CD4-positive, alpha-beta T cell (primary cell): Measurements from ENCODE around the gene DNAH1. TPM values are rescaled to one million over a fixed set of nuclear protein-coding genes. Genes with fewer than 3 reads are reported as not detected.

ENCODE experiments used
- ATAC-seq: fragments of 200-7000 bp; cut with Tn5 transposase; one replicate; pipeline ENCODE4 v1.10.0; 2022; ENCODE audit warnings: mild to moderate bottlenecking; ENCODE audit not compliant: poor library complexity
- CTCF ChIA-PET: fragments of 350-600 bp; sonication (Branson Sonifier 250); formaldehyde crosslinking; loops from one replicate; lab custom pipeline; 2021; ENCODE audit warnings: antibody characterized with exemption, inconsistent platforms; lab: Charles Lee
- POLR2A ChIA-PET: fragments of 350-600 bp; sonication (Branson Sonifier 250); formaldehyde crosslinking; loops from one replicate; lab custom pipeline; 2021; ENCODE audit warnings: antibody characterized with exemption, inconsistent platforms; lab: Charles Lee
- DNase-seq, 14 experiments: peaks; one replicate each; pipeline ENCODE4 v3.0.0-alpha.2; 2013 to 2020; ENCODE audit warnings: mixed read lengths in 2 of 14
- H3K27ac ChIP-seq, 2 donors: one replicate each; pipeline versions ENCODE4 v1.5.1 to v1.7.0; 2013; ENCODE audit warnings: low read length in 2 of 2, low read depth in 1 of 2, mild to moderate bottlenecking in 1 of 2
- H3K27me3 ChIP-seq, 2 experiments: 1 replicate in 1 of 2; 2 replicates in 1 of 2; pipeline versions ENCODE4 v1.6.1 to v1.7.0; 2013; ENCODE audit warnings: low read length in 2 of 2, control low read depth in 1 of 2, mild to moderate bottlenecking in 1 of 2, moderate library complexity in 1 of 2; ENCODE audit not compliant: insufficient read depth in 2 of 2, control insufficient read depth in 1 of 2
- H3K36me3 ChIP-seq: one replicate; pipeline ENCODE4 v1.6.1; 2013; ENCODE audit warnings: low read length, control low read depth; ENCODE audit not compliant: insufficient read depth
- H3K4me1 ChIP-seq: one replicate; pipeline ENCODE4 v1.6.1; 2013; ENCODE audit warnings: low read length, control low read depth; ENCODE audit not compliant: insufficient read depth
- H3K4me3 ChIP-seq: one replicate; pipeline ENCODE4 v1.5.1; 2013; ENCODE audit warnings: mild to moderate bottlenecking, low read length, moderate library complexity
- H3K9me3 ChIP-seq, 2 experiments: 1 replicate in 1 of 2; 2 replicates in 1 of 2; pipeline versions ENCODE4 v1.6.1 to v1.7.0; 2013; ENCODE audit warnings: low read length in 2 of 2, mild to moderate bottlenecking in 2 of 2, control low read depth in 1 of 2, moderate library complexity in 1 of 2; ENCODE audit not compliant: control insufficient read depth in 1 of 2, insufficient read depth in 1 of 2
- H3K27ac Mint-ChIP-seq: one replicate; pipeline ENCODE4 v1.8.0; 2020; ENCODE audit warnings: mixed read lengths
- H3K27me3 Mint-ChIP-seq: one replicate; pipeline ENCODE4 v1.8.0; 2021; ENCODE audit warnings: mixed read lengths
- H3K36me3 Mint-ChIP-seq: one replicate; pipeline ENCODE4 v1.8.0; 2021; ENCODE audit warnings: low read depth, mixed read lengths
- H3K4me1 Mint-ChIP-seq: one replicate; pipeline ENCODE4 v1.8.0; 2021; ENCODE audit warnings: low read depth, mixed read lengths
- H3K4me3 Mint-ChIP-seq: one replicate; pipeline ENCODE4 v1.8.0; 2020; ENCODE audit warnings: mild to moderate bottlenecking, mixed read lengths
- H3K9me3 Mint-ChIP-seq: one replicate; pipeline ENCODE4 v1.8.0; 2020; ENCODE audit warnings: mixed read lengths
- intact Hi-C, 2 experiments: fragments of 100-400 bp; cut with DNase I in 1 of 2; cut with micrococcal nuclease in 1 of 2; formaldehyde crosslinking; loops; one replicate each; pipeline versions ENCODE4 v1.15.1 to v1.9.0; 2023 to 2025; cut with DNase I, micrococcal nuclease
- total RNA-seq, 174 experiments: library from RNA in 2 of 174; stranded (reverse) in 2 of 174; gene quantifications; one replicate each; pipeline ENCODE4 v1.2.3 and lab custom pipeline; 2021 to 2026
- TF ChIP-seq, protein P1 (sequence below): fragments of 200-600 bp; IDR thresholded peaks from one replicate; pipeline ENCODE4 v1.8.0; 2022; ENCODE audit warnings: antibody characterized with exemption, mild to moderate bottlenecking

The DNAH1 gene
- total RNA-seq, 2 experiments from 2014 or later, result 49.7 to 50.7 TPM

DNA sequence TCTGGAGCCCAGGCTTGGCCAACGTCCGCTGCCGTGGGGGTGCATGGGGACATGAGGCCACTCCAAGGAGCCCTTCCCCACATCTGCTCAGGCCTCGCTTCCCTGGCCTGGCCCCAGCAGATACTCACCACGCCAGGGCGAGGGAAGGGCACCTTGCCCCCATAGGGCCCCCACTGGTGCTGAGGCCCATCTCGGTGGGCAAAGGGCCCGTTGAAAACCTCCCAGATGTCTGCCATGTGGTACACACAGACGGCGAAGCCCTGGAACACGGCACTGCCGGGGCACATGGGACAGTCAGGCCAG, 124.1 kb downstream of the DNAH1 start:
- H3K4me1 ChIP-seq, result peaks cover 14% of the 10 kb centered on the region
- no peaks in the 10 kb centered on the region for H3K27me3 ChIP-seq
- H3K27ac Mint-ChIP-seq, result no peak overlapping the region
- ChIA-PET POLR2A (no interaction called here), CTCF (no interaction called here)
- no peak overlapping the region for H3K27ac ChIP-seq
- H3K4me3 ChIP-seq, result no peak overlapping the region
- H3K4me3 Mint-ChIP-seq, result no peak overlapping the region
- no peaks in the 10 kb centered on the region for H3K9me3 Mint-ChIP-seq
- H3K9me3 ChIP-seq, result no peaks in the 10 kb centered on the region
- ATAC-seq (no peak), DNase-seq (no peak)
- intact Hi-C loops, result loop anchor here in 1 of 2 experiments (10.0 kb wide), 1 partner anchor 155 kb away; the partner anchor contains the start of gene GLYCTK
- H3K36me3 Mint-ChIP-seq, result no peaks in the 10 kb centered on the region
- TF ChIP-seq, protein P1, sequence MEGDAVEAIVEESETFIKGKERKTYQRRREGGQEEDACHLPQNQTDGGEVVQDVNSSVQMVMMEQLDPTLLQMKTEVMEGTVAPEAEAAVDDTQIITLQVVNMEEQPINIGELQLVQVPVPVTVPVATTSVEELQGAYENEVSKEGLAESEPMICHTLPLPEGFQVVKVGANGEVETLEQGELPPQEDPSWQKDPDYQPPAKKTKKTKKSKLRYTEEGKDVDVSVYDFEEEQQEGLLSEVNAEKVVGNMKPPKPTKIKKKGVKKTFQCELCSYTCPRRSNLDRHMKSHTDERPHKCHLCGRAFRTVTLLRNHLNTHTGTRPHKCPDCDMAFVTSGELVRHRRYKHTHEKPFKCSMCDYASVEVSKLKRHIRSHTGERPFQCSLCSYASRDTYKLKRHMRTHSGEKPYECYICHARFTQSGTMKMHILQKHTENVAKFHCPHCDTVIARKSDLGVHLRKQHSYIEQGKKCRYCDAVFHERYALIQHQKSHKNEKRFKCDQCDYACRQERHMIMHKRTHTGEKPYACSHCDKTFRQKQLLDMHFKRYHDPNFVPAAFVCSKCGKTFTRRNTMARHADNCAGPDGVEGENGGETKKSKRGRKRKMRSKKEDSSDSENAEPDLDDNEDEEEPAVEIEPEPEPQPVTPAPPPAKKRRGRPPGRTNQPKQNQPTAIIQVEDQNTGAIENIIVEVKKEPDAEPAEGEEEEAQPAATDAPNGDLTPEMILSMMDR, result no peak
- H3K27me3 Mint-ChIP-seq, result no peaks in the 10 kb centered on the region
- H3K36me3 ChIP-seq, result no peaks in the 10 kb centered on the region
- H3K4me1 Mint-ChIP-seq, result peaks cover 3% of the 10 kb centered on the region

- Histone ChIP-seq H3K9me3 (no peaks in the 10 kb centered on the region), H3K36me3 (no peaks in the 10 kb centered on the region), H3K27me3 (no peaks in the 10 kb centered on the region), H3K27ac (no peak overlapping the region), H3K4me1 (peaks cover 19% of the 10 kb centered on the region), H3K4me3 (no peak overlapping the region)
- DNase-seq (no peak), ATAC-seq (no peak)
- Mint-ChIP-seq H3K4me1 (peaks cover 6% of the 10 kb centered on the region), H3K4me3 (no peak overlapping the region), H3K27ac (no peak overlapping the region), H3K9me3 (no peaks in the 10 kb centered on the region), H3K27me3 (no peaks in the 10 kb centered on the region), H3K36me3 (no peaks in the 10 kb centered on the region)
- intact Hi-C loops, result loop anchor here in 1 of 2 experiments (10.0 kb wide), 1 partner anchor 156 kb away; the partner anchor contains the start of gene GLYCTK
- CTCF ChIA-PET, result interaction anchor here (0.9 kb wide), 1 partner anchor 36 kb away, joined by 3 read pairs; no protein-coding TSS in a partner anchor
- POLR2A ChIA-PET, result no interaction called here
- TF ChIP-seq, protein P1, result no peak
These were observed 124.6 kb downstream of the DNAH1 start for GRCh38 chr3:52440671-52441070.

DNA sequence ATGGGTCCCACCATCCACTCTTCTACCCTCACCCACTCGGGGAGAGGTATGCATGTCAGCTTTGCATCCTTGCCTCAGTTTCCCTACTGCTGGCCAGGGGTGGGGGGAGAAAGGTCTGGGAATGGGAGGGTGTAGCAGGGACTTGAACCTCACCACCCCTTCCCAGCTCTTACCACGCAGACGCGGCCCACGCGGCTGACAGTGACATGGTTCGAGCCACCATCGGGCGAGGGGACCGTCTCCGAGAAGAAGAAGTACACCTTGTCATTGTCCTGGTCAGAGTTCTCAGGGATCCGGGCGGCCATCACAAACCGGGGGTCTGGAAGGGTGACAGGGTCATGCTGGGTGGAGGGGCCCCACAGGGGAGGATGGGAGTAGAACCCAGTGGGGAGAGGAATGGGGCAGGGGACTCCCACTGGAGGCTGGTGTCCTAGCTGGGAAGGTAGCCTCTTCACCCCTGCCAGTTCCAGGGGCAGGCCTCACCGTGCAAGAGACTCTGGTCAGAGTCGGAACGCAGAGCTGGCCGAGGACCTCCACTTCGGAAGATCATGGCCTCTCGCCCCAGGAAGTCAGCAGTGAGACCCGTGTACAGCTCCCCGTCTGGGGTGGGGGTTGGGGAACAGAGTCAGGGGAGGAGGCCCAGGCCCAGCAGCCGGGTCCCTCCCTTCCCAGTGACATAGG, 125.1 kb downstream of the DNAH1 start:
- Mint-ChIP-seq H3K36me3 (no peaks in the 10 kb centered on the region), H3K27me3 (no peaks in the 10 kb centered on the region), H3K4me3 (no peak overlapping the region), H3K27ac (no peak overlapping the region), H3K9me3 (no peaks in the 10 kb centered on the region), H3K4me1 (peaks cover 8% of the 10 kb centered on the region)
- H3K4me3 ChIP-seq, result no peak overlapping the region
- H3K27ac ChIP-seq, result no peak overlapping the region
- H3K27me3 ChIP-seq, result no peaks in the 10 kb centered on the region
- DNase-seq (no peak), ATAC-seq (no peak)
- peaks cover 20% of the 10 kb centered on the region for H3K4me1 ChIP-seq
- ChIA-PET POLR2A (interaction anchor here (1.0 kb wide), 1 partner anchor 14 kb away, joined by 4 read pairs; the partner anchor contains the start of gene NISCH), CTCF (interaction anchor here (0.9 kb wide), 1 partner anchor 37 kb away, joined by 3 read pairs; no protein-coding TSS in a partner anchor)
- intact Hi-C loops, result loop anchor here in 1 of 2 experiments (10.0 kb wide), 1 partner anchor 156 kb away; the partner anchor contains the start of gene GLYCTK
- no peaks in the 10 kb centered on the region for H3K36me3 ChIP-seq
- no peaks in the 10 kb centered on the region for H3K9me3 ChIP-seq
- TF ChIP-seq, protein P1, result no peak
